GM19467 (cell line): ENCODE results near the gene RANBP9.

Experiments used
- ATAC-seq: cut with Tn5 transposase; IDR thresholded peaks from one replicate; pipeline ENCODE4 v1.9.1; 2021; ENCODE audit warnings: mild to moderate bottlenecking, moderate library complexity; ENCODE audit not compliant: unreplicated experiment

Gene RANBP9

DNA sequence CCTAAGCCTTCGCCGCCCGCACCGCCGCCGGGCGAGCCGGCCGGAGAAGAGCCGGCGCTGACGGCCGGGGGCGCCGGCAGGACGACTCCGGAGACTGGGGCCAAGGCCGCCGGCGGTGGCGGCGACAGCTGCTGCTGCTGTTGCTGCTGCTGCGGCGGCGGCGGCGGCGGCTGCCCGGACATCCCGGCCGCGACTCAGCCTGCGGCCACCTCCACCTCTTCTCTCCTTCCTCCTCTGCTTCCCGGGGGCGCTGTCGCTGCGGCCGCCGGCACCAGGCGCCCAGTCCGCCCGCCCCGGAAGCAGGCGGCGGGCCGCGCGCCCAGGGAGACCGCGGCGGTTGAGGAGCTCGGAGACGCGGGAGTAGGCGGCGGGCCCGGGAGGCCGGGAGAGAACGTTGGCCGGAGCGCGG is 307 bp downstream of the RANBP9 start:
- ATAC-seq, result peak; percentile 53

DNA sequence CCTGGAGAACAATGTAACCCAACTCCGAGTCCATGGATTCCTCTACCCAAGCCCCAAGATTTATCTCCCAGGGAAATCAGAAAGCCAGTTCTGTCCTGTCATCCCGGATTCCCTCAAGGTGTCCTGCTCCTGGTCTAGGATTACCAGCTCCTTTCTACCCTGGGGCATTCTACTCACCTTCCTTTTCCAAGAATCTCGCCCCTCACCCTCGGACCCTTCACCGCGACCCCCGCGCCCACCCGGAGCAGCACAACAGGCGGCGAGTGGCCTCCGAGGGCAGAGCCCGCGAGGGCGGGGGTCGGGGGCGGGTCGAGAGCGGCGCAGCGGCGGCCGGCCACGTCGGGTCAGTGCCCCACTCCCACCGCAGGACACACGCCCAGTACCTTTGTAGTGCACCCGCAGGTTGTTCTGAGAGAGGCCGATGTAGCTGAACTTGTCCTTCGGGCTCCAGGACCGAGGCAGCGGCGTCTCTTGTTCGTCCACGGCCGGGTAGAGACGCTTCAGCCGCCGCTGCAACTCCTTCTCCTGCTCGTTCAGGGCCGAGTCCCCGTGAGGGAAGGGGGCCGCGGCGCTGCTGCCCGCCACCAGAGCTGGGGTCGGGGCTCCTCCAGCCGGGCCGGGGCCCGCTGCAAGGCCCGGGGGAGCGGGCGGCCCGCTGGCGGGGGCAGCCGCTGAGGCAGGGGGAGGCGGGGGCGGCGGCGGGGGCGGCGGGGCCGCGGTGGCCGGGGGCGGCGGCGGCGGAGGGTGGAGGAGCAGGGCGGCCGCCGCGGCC is 897 bp downstream of the RANBP9 start:
- peak; percentile 6 for ATAC-seq

DNA sequence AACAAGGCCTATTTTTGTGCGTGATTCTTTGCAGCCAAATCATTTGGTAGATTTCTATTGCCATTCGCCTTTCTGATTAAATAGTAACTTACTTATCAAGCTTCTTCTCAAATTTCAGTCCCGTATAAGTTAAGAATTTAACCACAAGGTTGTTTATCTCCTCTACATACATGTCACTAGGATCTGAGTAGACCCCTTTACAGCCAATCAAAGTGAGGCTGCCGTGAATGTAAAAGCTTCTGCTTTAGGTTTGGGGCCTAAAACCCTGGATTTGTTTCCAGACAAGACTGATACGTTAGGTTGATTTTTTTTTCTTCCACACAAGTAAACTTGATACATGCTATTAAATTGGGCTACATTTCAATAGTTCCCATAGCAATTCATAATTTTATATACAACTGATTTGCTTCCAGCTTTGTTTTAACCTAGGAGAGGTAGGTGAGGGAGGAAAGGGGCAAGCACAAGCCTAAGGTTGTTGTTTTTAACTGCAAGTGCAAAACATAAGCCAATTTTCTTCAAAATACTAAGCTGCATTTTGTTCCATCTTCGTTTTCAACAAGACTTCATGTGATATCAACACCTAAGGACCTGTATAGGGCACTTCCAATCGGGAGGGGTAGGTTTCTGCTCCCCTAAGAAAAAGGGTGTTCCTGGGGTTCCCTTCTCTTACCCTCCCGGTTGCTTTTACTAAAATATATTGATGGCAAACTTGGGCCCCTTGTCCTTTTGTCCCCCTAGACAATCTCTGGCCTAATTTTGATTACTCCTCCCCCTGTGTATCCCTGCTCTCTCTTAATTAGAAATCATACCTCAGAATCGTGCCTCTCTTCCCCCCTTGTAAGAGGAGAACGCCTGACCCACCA is 1.7 kb downstream of the RANBP9 start:
- no peak for ATAC-seq

DNA sequence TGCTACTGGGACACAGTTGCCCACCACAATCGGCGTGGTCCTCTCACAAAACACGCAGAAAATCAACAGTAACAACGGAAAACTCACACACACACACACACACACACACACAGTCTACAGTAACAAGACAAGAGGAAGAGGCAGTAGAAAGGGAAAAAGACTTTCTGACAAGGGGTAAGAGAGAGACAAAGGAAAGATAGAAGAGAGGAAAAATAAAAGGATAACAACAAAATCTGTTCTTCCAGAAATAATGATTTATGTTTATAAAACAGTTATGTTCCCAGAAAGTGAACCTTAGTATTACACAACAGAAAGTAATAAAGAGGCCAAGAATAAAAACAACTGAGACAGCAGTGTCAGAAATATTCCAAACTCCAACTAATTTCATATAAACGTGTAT is 2.9 kb downstream of the RANBP9 start:
- ATAC-seq, result no peak

DNA sequence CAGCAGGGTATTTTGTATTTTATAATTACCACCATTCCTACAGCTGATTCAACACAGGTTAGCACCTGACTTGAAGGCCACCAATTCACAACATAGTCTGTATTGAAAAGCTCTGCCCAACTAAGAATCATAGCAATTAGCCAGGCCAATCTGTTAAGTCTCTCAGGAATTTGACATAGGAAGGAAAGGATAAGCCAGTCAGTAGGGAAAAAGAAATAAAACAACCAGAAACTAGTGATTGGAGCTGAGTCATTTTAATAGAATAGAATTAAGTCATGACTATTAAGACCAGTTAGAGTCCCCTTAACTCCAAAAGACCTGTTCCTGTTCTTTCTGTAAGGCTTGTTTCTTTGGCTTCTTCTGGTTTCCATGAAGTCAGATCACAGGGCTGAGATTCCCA is 8.1 kb downstream of the RANBP9 start:
- no peak for ATAC-seq

DNA sequence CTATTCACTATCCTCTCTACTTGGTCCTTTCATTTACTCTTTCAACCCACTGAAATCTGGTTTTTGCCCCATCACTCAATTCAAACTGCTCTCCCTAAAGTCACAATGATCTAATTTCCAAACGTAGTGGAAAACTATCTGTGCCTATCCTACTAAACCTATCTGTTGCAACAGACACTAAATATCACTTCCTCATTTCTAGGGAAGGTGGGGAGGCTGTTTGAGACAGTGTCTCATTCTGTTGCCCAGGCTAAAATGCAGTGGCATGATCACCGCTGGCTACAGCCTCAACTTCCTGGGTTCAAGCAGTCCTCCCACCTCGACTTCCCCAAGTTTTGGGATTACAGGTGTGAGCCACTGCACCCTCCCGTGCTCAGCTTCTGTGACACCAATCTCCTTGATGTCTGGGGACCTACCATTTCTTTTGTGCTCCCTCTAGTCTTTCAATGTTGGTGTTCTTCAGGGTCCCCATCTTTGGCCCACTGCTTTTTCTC is 8.8 kb downstream of the RANBP9 start:
- ATAC-seq, result no peak

DNA sequence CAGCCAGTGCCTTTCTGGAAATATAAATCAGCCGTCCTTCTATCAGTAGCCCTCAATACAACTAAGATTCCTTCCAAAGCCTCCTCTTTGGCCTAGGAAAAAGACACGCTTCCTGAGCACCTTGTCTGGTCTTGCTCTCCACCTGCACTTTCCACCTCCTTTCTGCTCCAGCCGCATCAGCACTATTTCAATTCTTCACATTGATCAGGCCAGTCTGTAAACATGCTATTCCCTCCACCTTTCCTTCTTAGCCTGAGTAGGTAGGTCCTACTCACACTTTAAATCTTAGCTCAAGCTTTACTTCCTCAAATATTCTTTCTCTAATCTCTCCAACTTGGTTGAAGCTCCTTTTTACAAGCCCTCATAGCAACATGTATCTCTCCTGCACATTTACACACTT is 11.4 kb downstream of the RANBP9 start:
- no peak for ATAC-seq

DNA sequence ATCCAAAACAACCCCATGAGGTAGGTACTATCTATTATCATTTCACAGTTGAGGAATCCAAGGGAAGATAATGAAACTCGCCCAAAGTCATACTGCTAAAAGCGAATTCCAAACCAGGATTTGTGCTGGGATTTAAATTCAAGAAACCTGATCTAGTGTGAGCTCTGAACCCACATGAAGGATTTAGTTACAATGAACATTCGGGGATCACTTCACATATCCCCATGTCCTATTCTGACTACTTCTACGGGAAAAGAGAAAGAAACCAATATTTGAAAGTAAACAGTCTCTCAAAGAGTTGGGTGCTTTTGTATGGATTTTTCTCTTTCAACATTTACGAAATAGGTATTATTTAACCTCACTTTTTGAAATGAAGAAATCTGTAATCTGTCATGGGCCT is 12.9 kb downstream of the RANBP9 start:
- ATAC-seq, result no peak

DNA sequence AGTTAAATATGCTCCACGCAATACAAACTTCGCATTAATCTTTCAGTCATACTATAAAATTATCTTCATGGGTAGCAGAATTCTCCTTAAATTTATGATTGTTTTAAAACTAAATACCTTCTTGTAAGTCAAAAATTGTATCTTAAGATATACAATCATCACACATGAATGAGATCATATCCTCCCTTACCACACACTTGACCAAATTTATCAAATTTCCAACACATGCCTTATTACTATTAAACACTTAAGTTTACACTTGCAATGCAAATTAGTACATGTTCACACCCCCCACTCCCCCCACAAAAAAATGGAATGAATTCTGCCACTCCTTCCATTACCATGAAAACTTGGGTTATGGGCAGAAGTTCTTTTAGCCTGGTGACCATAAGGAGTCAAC is 13.8 kb downstream of the RANBP9 start:
- no peak for ATAC-seq

DNA sequence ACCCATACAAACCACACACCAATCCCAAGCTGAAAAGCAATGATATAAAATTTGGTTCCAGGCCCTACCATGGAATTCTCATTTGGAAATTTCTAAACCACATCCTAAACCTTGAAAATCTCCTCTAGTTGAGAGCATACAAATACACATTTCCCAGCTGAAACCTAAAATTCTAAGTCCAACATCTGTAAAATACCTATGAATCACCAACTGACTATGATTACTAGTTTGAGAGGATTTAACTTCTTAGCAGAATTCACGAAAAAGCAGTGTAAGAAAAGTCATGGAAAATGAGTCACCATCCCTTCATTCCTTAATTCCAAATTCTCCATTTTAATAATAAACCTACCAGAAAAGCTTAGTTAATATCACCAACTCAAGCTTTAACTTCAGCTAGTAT is 15.4 kb downstream of the RANBP9 start:
- ATAC-seq, result no peak

DNA sequence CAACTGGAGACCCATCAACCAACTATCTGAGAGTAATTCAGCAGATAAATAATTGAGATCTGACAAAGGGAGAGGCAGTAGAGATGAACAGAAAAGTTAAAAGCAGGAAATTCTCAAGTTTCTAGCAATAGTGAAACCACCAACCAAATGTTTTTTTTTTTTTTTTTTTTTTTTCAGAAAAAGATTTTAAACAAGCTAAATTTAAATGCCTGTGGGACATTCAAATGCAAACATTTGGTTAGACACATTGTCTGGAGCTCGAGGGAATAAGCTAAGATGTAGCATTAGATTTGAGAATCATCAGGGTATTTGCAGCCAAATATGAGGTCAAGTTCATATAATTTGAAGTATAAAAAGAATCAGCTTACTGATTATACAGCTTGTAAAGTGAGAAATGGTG is 16.4 kb downstream of the RANBP9 start:
- no peak for ATAC-seq

DNA sequence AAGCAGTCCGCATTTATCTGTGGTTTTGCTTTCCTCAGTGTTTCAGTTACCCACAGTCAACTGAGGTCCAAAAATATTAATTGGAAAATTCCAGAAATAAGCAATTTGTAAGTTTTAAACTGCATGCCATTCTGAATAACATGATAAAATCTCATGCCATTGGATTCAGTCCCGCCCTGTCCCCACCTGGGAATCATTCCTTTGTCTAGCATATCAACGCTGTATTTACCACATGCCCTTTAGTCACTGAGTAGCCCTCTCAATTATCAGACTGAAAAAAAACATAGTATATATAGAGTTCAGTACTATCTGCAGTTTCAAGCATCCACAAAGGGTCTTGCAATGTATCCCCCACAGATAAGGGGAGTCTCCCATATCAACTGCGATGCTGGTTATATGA is 17.1 kb downstream of the RANBP9 start:
- no peak for ATAC-seq

DNA sequence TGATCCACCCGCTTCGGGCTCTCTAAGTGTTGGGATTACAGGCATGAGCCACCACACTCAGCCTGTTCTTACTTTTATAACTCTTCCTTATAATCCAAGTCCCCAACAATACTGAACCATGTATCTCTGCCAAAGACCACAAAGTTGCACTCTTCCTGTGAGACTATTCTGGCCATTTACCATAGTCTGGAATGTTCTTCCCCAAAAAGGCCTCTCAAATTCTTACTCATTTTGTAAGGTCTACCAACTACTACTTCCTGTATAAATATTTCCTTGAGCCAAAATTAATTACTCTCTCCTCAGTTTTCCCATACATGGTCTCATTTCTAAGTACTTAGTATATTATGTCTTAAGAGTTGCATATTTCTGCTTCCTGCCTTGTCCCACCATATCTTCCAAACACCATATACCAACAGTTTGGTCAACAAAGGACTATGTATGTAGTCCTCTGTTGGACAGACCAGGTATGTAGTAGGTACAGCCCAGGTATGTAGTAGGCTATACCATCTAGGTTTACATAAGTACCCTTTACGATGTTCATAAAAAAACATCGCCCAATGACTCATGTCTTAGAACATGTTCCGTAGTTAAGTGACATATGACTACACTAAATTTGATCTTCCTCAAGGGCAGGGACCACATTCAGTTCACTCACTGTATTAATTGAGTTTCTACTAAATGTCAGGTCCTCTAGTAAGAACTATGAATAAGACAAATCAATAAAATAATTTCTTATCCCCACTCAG is 22.0 kb downstream of the RANBP9 start:
- no peak for ATAC-seq

DNA sequence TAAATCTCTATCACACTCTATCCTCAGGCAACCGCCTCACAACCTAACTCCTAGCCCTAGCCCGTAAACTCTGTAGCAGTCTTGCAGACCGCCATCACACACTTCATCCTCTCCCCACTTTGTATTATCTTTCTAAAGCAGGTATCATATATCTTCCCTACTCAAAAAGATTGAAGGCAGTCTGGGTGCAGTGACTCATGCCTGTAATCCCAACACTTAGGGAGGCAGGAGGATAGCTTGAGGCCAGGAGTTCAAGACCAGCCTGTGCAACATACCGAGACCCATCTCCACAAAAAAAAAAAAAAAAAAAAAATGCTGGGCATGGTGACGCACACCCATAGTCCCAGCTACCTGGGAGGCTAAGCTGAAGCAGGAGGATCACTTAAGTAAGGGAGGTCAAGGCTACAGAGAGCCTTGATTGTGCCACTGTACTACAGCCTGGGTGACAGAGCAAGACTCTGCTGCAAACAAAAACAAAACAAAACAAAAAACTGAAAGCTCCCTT is 22.9 kb downstream of the RANBP9 start:
- ATAC-seq, result no peak

DNA sequence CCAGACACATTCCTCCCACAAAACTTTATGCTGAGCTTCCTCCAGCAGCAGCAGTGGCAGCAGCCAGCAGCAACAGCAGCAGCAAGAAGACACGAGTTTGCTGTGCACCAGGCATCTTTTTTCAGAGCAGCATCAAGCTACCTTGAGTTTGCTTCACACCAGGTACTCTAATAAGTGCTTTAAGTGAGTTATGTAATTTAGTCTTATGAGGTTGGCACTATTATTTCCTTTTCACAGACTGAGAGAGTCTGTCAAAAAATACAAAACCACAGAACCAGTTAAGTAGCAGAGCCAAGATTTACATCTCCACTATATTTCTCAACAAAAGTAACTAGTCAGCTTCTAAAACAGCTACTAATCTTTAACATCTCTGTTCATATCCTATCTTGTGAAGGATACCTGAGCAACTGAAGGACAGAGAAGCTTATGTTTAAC is 23.7 kb downstream of the RANBP9 start:
- ATAC-seq, result no peak

DNA sequence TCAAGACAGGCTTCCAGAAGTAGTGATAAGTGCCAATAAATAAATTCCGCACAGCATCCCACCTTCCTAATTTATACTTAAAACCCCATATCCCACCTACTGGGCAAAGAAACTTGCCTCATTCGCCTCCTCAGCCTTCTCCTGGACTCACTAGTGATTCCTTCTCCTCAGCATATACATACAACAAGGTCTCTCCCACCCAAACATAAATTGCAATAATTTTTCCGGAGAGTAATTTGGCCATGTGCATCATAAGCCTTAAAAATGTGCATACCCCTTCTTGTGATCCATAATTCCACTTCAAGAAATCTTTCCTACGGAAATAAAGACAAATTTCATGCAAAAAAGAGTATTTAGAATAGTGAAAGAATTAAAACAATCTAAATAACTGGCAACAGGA is 26.8 kb downstream of the RANBP9 start:
- ATAC-seq, result no peak

DNA sequence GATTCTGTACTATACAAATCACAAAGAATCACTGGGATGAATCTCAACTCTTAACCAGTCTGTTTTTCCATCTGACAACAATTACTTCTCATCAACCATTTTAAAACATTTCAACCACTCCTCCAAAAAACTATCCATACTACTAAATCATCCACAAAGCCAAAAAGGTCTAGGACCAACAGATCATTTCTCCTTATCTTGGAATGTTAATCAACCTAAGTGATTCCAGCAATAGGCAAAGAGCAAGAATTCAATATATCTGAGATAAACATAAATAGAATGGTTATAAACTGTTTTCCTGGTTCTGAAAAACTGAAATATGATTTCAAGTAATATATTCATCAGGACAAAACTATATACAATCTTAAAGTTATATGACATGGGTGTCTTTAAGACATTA is 28.6 kb downstream of the RANBP9 start:
- no peak for ATAC-seq

DNA sequence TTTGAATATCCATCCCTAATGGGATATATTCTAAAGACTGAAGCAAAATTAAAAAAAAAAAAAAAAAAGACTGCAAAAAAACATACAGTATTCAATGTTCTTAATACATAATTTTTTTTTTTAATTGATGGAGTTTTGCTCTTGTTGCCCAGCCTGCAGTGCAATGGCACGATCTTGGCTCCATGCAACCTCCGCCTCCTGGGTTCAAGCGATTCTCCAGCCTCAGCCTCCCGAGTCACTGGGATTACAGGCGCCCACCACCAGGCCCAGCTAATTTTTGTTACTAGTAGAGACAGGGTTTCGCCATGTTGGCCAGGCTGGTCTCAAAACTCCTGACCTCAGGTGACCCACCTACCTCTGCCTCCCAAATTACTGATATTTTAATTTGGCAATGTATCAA is 29.3 kb downstream of the RANBP9 start:
- no peak for ATAC-seq

DNA sequence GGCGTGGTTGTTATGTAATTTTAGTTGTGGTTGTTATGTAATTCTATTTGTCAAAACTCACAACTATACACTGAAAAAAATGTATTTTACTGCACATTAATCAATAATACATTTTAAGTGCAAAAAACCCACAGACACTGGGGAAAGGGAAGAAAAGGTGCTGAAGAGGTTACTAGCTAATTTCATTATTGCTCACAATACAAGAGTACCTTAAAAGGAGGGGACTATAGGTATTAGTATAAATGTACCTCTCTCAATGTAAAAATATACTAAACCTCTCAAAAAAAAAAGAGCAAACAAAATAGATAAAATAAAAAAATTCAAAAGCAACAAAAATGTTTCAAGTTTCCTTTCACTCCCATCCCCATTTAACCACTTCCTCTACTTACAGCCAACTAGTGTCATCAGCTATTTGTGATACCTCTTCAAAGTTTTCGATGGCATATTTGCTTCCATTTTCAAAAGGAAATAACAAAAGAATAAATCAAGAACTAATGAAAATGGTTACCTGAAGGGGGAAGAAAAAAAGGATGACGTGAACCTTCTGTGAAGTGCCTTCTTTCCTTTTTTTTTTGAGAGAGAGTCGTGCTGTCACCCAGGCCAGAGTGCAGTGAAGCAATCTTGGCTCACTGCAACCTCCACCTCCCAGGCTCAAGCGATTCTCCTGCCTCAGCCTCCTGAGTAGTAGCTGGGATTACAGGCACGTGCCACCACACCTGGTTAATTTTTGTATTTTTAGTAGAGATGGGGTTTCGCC is 30.2 kb downstream of the RANBP9 start:
- no peak for ATAC-seq

DNA sequence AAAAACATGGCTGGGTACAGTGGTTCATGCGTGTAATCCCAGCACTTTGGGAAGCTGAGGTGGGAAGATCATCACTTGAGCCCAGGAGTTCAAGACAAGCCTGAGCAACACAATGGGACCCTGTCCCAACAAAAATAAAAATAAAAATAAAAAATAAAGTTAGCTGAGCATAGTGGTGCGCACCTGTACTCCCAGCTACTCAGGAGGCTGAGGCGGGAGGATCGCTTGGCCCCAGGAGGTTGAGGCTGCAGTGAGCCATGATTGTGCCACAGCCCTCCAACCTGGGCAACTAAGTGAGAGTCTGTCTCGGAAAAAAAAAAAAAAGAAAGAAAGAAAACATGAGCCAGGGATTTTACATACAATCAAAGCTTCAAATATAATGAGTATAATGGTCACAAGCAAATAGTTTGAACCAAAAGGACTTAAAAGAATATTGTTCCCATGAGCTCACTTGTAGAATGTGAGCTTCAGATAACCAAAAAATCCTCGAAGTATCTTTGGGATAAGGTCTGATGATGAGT is 31.1 kb downstream of the RANBP9 start:
- ATAC-seq, result no peak
